DOHH2 (cell line): ENCODE data around the gene PIK3CA.

Experiments
- EZH2phosphoT487 ChIP-seq: fragments of 200-600 bp; sonication (generic); IDR thresholded peaks from 2 replicates; pipeline ENCODE4 v1.6.1; 2017; ENCODE audit warnings: borderline replicate concordance, mild to moderate bottlenecking, antibody characterized with exemption, low read length, moderate library complexity, mixed read lengths
- TF ChIP-seq, protein P1 (sequence below): fragments of 200-600 bp; sonication (generic); IDR thresholded peaks from one replicate; pipeline ENCODE4 v1.5.1; 2014; ENCODE audit warnings: antibody characterized with exemption, mild to moderate bottlenecking, low read depth, low read length; ENCODE audit not compliant: poor library complexity, severe bottlenecking

DNA sequence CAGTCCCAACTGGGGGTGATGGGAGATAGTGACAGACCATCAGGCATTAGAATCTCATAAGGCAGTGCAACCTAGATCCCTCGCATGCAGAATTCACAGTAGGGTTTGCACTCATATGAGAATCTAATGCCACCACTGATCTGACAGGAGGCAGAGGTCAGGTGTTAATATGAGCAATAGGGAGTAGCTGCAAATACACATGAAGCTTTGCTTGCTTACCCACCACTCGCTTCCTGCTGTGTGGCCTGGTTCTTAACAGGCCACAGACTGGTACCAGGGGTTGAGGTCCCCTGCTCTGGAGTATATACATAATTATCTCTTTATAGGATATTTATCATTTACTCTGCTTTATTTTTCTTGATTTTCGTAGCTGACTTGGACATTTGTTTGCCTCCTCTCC lies 40.5 kb upstream of the PIK3CA start:
- TF ChIP-seq, protein P1, sequence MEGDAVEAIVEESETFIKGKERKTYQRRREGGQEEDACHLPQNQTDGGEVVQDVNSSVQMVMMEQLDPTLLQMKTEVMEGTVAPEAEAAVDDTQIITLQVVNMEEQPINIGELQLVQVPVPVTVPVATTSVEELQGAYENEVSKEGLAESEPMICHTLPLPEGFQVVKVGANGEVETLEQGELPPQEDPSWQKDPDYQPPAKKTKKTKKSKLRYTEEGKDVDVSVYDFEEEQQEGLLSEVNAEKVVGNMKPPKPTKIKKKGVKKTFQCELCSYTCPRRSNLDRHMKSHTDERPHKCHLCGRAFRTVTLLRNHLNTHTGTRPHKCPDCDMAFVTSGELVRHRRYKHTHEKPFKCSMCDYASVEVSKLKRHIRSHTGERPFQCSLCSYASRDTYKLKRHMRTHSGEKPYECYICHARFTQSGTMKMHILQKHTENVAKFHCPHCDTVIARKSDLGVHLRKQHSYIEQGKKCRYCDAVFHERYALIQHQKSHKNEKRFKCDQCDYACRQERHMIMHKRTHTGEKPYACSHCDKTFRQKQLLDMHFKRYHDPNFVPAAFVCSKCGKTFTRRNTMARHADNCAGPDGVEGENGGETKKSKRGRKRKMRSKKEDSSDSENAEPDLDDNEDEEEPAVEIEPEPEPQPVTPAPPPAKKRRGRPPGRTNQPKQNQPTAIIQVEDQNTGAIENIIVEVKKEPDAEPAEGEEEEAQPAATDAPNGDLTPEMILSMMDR: no peak
- no peak for TF ChIP-seq EZH2phosphoT487
